Stimulated activated CD4-positive, alpha-beta T cell treated with anti-CD3 and anti-CD28 coated beads, Interleukin-4, amount 100 ng/mL, for 1 hour (primary cell): Measurements from ENCODE around the gene GPR6.

Source experiments
- DNase-seq: peaks from one replicate; pipeline ENCODE4 v3.0.0-alpha.2; 2020

GPR6 gene

GRCh38 chr6:110002676-110003075 lies 24.6 kb downstream of the GPR6 start:
- no peak for DNase-seq

- no peak for DNase-seq
Observed at GRCh38 chr6:110013386-110013785, 35.3 kb downstream of the GPR6 start.

- DNase-seq, result no peak
Observed at GRCh38 chr6:110015206-110015605, 37.1 kb downstream of the GPR6 start.

DNA sequence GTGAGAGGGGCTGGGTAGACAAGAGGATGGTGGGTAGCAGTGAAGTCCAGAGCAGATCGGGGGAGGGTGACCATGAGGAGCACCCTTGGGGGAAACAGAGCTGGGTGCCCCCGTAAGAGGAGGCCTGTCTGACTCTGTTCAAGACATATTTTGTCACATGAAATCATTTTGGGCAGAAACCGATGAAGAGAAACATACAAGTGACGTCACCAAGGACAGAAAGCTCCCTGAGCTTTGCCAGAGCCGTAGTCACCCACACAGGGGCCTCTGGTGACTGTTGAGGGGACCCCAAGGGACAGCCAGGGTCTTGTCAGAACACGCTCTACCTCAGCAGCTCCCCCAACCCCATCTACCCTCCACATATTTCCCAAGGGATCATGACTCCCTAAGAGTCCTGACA lies 39.2 kb downstream of the GPR6 start:
- DNase-seq, result no peak

GRCh38 chr6:110017946-110018345 lies 39.8 kb downstream of the GPR6 start:
- DNase-seq, result no peak

DNA sequence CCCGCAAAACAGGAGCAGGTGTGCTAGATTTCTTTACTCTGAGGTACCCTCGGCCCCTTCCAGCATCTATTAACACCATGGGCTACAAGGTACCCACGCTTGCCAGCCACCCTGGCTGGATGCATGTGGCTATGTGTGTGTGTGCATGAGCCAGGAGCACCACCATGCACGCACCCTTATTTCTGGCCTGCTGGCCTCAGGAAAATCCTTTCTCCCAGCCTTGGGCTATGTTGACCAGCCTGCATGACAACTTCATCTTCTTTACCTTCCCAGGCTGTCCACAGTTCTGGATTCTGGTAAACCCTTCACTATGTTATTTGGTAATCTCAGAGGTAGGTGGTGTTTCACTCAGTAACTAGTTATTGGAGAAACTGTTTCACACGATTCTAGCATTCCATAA lies 40.4 kb downstream of the GPR6 start:
- DNase-seq, result no peak

DNA sequence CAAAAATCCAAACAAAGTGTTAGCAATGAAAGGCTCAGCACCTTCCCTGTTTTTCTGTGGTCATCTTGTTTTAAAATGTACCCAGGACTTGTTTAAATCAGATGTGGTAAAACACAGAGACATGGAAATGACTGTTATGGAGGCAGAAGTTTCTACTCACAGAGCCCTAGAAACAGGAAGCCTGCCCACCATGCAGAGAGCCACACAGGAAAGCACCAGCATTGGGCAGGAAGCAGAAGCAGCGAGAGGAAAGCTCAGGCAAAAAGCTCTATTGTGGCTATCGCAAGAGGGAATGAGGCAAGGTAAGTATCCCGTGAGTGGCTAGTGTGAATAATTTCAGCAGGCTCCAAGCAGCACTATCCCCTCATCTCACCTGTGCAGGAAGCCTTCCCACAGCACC lies 42.8 kb downstream of the GPR6 start:
- DNase-seq, result no peak

DNA sequence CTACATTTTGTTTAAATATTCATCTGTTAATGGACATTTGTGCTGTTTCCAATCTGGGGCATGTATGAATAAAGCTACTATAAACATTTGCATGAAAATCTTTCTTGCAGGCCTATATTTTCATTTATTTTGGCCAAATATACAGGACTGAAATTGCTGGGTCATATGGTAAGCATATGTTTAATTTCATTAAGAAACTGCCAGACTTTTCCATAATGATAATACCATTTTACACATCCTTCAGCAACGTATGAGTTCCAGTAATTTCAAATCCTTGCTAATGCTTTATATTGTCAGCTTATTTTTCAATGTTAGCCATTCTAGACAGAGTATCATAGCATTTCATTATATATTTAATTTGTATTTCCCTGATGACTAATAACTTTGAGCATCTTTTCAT lies 51.0 kb downstream of the GPR6 start:
- no peak for DNase-seq
